Effector CD8-positive, alpha-beta T cell (primary cell): ENCODE data around the gene SEMA4B.
A peak's percentile ranks its signal among the peaks of the same experiment; 100 is the strongest.
"Not testable (repeated sequence)": the region's sequence is repeated elsewhere in the genome, so short reads cannot be mapped to it uniquely, and the experiment has no call there.

ENCODE experiments used
- DNase-seq: peaks from one replicate; lab custom pipeline; 2025; lab: John Stamatoyannopoulos, UW
- total RNA-seq, 4 experiments: gene quantifications; one replicate each; lab custom pipeline; 2026; lab: John Stamatoyannopoulos, UW

Gene SEMA4B, protein sequence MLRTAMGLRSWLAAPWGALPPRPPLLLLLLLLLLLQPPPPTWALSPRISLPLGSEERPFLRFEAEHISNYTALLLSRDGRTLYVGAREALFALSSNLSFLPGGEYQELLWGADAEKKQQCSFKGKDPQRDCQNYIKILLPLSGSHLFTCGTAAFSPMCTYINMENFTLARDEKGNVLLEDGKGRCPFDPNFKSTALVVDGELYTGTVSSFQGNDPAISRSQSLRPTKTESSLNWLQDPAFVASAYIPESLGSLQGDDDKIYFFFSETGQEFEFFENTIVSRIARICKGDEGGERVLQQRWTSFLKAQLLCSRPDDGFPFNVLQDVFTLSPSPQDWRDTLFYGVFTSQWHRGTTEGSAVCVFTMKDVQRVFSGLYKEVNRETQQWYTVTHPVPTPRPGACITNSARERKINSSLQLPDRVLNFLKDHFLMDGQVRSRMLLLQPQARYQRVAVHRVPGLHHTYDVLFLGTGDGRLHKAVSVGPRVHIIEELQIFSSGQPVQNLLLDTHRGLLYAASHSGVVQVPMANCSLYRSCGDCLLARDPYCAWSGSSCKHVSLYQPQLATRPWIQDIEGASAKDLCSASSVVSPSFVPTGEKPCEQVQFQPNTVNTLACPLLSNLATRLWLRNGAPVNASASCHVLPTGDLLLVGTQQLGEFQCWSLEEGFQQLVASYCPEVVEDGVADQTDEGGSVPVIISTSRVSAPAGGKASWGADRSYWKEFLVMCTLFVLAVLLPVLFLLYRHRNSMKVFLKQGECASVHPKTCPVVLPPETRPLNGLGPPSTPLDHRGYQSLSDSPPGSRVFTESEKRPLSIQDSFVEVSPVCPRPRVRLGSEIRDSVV
- total RNA-seq: 9.4 to 21.2 (median 15.5) reads per million in 4 experiments

GRCh38 chr15:90201130-90201943 lies at the start of gene SEMA4B:
Gene SEMA4B (plus strand): TSS chr15:90201330. CDS start chr15:90201579, 249 bp downstream.
- DNase-seq: peak; percentile 60

GRCh38 chr15:90151989-90152645 lies 49.0 kb upstream of the SEMA4B start:
- DNase-seq: no peak

DNA sequence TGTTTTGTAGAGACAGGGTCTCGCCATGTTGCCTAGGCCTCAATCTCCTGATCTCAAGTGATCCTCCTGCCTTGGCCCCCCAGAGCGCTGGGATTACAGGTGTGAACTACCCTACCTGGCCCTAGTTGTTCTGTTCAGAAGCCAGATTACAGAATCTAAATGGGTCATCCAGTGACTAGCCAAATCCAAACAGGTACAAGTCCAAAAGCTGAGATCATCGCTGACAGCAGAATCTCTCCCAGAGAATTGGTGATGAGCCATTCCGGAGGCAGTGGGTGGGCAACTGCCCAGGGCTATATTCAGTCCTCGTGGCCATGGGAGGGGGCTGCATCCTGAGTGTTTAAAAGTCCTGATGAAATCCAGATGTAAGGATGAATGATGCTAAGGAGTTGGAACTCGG lies 47.5 kb upstream of the SEMA4B start:
- DNase-seq: no peak

GRCh38 chr15:90154246-90154645 lies 46.9 kb upstream of the SEMA4B start:
- DNase-seq: no peak

DNA sequence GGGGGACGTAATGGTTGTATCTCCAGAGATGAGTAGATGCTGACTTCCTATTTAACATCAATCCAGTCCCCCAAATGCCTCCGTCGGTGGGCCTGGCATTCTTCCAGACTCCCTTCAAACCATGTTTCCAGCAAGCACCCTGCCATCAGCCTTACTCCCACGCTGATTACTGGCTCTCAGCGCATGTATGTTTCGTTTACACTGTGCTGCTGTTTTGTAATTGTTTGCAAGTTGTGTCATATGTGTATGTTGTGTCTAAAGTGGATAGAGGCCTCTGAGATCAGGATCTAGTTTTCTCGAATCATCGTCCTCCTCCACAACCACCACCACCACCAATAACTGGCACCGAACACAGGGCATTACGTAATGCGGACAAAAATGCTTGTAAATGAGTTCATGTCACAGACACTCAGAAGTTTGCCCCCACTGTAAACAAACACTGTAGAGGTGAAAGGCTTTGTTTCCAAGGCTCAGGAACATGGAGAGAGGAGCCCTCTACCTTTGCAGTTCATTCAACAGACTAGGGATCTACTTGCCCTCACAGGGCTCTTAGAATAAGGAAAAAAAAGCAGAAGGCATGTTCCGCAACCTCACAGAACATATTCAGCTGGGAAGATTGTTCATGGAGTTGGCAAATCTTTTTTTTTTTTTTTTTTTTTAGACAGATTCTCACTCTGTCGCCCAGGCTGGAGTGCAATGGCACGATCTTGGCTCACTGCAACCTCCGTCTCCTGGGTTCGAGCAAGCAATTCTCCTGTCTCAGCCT lies 46.1 kb upstream of the SEMA4B start:
- no peak for DNase-seq

DNA sequence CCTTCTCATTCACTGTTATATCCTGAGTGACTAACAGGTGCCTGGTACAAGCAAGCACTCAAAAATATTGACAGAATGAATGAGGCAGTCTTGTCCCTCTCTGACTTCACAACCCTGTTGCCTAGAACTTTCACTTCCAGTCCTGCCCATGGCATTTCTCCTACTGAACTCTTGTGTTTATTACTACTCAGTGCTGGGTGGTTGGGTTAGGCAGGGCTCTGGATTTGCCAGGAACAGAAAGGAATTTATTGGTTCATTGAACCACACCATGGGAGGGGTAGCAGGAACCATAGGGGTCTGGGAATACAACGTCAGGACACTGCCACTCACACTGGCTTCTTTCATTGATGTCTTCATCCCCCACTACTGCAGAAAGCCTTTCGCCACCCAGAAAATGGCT lies 41.9 kb upstream of the SEMA4B start:
- DNase-seq: no peak

GRCh38 chr15:90160781-90161727 lies 40.1 kb upstream of the SEMA4B start:
- no peak for DNase-seq

- no peak for DNase-seq
Observed at GRCh38 chr15:90161950-90162361, 39.2 kb upstream of the SEMA4B start.

DNA sequence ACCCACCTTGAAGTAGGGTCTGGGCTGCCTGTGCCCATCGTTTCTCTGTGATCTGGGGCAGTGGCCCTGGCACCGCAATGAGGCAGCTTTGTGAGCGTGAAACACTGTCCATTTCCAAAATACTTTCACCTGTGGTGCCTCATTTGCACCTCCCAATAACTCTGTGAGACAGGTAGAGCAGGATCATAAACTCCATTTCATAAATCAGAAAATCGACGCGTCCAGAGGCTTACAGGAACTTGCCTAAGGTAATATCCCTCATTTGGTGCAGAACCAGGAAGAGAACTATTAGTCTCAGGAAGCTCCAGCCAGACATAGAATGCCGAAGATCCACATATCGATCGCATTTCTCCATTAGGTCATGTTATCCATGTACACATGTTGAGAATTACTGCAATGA lies 38.2 kb upstream of the SEMA4B start:
- no peak for DNase-seq

- DNase-seq: not testable (repeated sequence)
Observed at GRCh38 chr15:90164239-90164638, 36.9 kb upstream of the SEMA4B start.

- no peak for DNase-seq
Observed at GRCh38 chr15:90165157-90165556, 36.0 kb upstream of the SEMA4B start.

DNA sequence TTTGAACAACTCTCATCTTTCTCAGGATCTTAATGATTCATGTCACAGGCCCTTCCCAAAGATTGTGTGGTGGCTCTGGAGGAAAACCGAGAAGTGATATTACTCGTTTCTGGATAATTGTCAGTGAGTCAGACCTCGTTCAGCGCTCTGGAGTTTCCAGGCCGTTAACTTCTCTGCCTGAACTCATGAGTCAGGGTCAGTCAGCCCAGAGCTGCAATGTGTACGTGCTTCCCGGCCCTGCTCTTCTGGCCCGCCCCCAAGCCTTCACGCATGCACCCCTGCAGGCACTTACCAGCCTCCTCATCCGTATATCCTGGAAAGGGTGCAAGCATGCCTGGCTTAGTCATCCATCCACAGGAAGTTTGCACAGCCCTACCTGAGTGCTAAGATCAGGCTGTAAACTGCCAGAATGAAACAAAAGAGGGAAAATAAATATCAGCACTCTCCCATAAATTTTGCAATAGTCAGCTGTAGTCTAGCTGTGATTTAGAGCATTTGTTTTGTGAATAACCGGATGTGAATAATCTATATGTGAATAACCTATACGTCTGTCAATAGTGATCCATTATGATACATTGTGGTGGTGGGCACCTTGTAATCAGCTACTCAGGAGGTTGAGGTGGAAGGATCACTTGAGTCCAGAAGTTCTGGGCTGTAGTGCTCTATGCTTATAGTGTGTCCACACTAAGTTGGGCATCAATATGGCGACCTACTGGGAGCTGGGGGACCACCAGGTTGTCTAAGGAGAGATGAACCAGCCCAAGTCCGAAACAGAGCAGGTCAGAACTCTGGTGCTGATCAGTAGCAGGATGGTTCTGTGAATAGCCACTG lies 35.3 kb upstream of the SEMA4B start:
- DNase-seq: no peak

DNA sequence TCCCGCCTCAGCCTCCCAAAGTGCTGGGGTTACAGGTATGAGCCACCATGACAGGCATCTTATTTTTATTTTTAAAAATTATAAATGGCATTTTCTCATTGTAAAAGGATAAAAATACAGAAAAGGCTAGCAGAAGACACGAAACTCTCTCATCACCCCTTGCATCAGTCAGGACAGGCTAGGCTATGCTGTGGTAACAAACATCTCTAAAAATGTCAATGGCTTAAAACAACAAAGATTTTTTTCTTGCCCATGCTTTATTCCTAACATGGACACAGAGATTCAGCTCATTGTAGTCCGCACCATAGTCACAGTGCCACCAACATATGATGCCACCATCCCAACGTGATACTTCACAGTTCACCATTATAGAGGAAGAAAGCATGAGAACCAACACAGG lies 34.0 kb upstream of the SEMA4B start:
- DNase-seq: no peak

DNA sequence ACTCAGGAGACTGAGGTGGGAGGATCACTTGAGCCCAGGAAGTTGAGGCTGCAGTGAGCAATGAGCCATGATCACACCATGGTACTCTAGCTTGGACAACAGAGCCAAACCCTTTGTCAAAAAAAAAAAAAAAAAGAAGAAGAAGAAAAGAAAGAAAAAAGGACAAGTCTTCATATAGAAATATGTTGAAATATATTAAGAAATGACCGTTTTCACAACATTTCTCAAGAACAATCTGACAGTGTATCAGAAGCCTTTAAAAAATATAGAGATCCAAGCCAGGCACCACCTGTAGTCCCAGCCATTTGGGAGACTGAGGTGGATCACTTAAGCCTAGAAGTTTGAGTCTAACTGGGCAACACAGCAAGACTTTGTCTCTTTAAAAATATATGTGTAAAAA lies 29.5 kb upstream of the SEMA4B start:
- DNase-seq: no peak

- no peak for DNase-seq
Observed at GRCh38 chr15:90173372-90173771, 27.8 kb upstream of the SEMA4B start.

- no peak for DNase-seq
Observed at GRCh38 chr15:90174140-90174875, 26.8 kb upstream of the SEMA4B start.

DNA sequence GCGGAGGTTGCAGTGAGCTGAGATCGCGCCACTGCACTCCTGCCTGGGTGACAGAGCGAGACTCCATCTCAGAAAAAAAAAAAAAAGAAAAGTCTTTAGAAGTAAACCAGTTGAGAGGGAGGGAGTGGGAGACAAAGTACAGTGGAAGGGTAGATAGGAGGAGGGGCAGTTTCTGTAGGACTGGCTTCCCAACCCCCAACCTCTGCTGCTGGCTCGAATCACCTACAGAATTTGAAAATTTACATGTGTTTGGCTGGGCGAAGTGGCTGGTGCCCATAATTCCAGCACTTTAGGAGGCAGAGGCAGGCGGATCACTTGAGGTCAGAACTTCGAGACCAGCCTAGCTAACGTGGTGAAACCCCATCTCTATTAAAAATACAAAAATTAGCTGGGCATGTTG lies 24.1 kb upstream of the SEMA4B start:
- no peak for DNase-seq
